Activated T-cell treated with anti-CD3 and anti-CD28 coated beads for 24 hours (primary cell): Measurements from ENCODE around the gene ZNF367.
"Not testable (repeated sequence)": the region's sequence is repeated elsewhere in the genome, so short reads cannot be mapped to it uniquely, and the experiment has no call there.

Source experiments
- DNase-seq: peaks from one replicate; pipeline ENCODE4 v3.0.0-alpha.2; 2020; ENCODE audit warnings: low read depth

ZNF367 gene

GRCh38 chr9:96361668-96362067 is 56.5 kb downstream of the ZNF367 start:
- no peak for DNase-seq

GRCh38 chr9:96360976-96361375 is 57.2 kb downstream of the ZNF367 start:
- no peak for DNase-seq

GRCh38 chr9:96360523-96360922 is 57.6 kb downstream of the ZNF367 start:
- DNase-seq = not testable (repeated sequence)

GRCh38 chr9:96350866-96351265 is 67.3 kb downstream of the ZNF367 start:
- no peak for DNase-seq

- DNase-seq = no peak
Measured at GRCh38 chr9:96348261-96348660, 69.9 kb downstream of the ZNF367 start.

GRCh38 chr9:96345551-96345950 is 72.6 kb downstream of the ZNF367 start:
- no peak for DNase-seq

- no peak for DNase-seq
Measured at GRCh38 chr9:96344458-96345180, 73.6 kb downstream of the ZNF367 start.

GRCh38 chr9:96343515-96344360 is 74.4 kb downstream of the ZNF367 start:
- DNase-seq = no peak

GRCh38 chr9:96342571-96343245 is 75.5 kb downstream of the ZNF367 start:
- no peak for DNase-seq

- DNase-seq = no peak
Measured at GRCh38 chr9:96340707-96341106, 77.5 kb downstream of the ZNF367 start.

GRCh38 chr9:96338299-96338698 is 79.9 kb downstream of the ZNF367 start:
- no peak for DNase-seq
